ENCODE results near the gene HMGB2. TPM values are rescaled to one million over a fixed set of nuclear protein-coding genes. Genes with fewer than 3 reads are reported as not detected.

Gene HMGB2
- total RNA-seq, 4 donors from 2014 or later: 32.0 to 63.3 (median 47.5) TPM

DNA sequence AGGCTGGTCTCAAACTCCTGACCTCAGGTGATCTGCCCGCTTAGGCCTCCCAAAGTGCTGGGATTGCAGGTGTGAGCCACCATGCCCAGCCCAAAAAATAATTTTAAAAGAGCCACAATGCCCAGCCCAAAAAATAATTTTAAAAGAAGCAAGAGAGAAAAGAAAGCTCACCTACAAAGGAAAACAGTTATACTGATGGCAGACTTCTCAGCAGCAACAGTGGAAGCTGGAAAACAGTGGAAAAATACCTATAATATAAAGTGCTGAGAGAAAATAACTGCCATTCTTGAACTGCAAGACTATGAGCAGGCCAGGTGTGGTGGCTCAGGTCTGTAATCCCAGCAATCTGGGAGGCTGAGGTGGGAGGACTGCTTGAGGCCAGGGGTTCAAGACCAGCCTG is 13.3 kb upstream of the HMGB2 start:
- Histone ChIP-seq H3K36me3 (no peaks in the 10 kb centered on the region), H3K9me3 (no peaks in the 10 kb centered on the region), H3K4me1 (no peaks in the 10 kb centered on the region), H3K4me3 (no peak overlapping the region), H3K27ac (no peak overlapping the region), H3K27me3 (no peaks in the 10 kb centered on the region)
- no peak for TF ChIP-seq POLR2AphosphoS5 (IDR thresholded peaks at IDR 0.05)
- TF ChIP-seq, protein P1, sequence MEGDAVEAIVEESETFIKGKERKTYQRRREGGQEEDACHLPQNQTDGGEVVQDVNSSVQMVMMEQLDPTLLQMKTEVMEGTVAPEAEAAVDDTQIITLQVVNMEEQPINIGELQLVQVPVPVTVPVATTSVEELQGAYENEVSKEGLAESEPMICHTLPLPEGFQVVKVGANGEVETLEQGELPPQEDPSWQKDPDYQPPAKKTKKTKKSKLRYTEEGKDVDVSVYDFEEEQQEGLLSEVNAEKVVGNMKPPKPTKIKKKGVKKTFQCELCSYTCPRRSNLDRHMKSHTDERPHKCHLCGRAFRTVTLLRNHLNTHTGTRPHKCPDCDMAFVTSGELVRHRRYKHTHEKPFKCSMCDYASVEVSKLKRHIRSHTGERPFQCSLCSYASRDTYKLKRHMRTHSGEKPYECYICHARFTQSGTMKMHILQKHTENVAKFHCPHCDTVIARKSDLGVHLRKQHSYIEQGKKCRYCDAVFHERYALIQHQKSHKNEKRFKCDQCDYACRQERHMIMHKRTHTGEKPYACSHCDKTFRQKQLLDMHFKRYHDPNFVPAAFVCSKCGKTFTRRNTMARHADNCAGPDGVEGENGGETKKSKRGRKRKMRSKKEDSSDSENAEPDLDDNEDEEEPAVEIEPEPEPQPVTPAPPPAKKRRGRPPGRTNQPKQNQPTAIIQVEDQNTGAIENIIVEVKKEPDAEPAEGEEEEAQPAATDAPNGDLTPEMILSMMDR (IDR thresholded peaks at IDR 0.05): no peak
- TF ChIP-seq EP300 (IDR thresholded peaks at IDR 0.05): no peak
- no peak for TF ChIP-seq POLR2A (IDR thresholded peaks at IDR 0.05)
- WGBS, 2 donors (ENCODE audit: low coverage in 1 of 2): no CpG with 5 or more reads among the region's 1 CpG
- no peak for ATAC-seq

DNA sequence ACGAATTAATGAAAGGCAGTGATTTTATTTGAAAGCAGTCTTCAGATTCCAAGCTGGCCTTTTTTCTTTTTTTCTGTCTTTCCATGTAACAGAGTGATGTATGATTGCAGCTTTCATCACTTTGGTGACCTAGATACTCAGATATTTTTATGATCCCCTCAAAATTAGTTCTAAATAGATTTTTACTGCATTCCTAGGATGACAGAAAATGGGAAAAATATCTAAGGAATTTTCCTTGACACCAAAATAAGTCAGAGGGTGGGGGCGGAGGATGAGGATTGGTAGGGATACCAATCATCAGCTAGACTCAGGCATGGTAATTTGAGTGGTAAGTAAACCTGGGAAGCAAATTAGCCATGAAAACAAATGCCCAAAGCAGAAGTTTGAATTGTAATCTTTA is 11.9 kb upstream of the HMGB2 start:
- ATAC-seq: no peak
- Histone ChIP-seq H3K27me3 (no peaks in the 10 kb centered on the region), H3K4me3 (no peak overlapping the region), H3K36me3 (no peaks in the 10 kb centered on the region), H3K4me1 (no peaks in the 10 kb centered on the region), H3K27ac (no peak overlapping the region), H3K9me3 (no peaks in the 10 kb centered on the region)
- 83 to 86% methylated on average over 1 to 2 of the region's 2 CpGs for WGBS, 2 donors (ENCODE audit: low coverage in 1 of 2)
- TF ChIP-seq, protein P1 (IDR thresholded peaks at IDR 0.05): no peak
- no peak for TF ChIP-seq EP300 (IDR thresholded peaks at IDR 0.05)
- TF ChIP-seq POLR2A (IDR thresholded peaks at IDR 0.05): no peak
- no peak for TF ChIP-seq POLR2AphosphoS5 (IDR thresholded peaks at IDR 0.05)

DNA sequence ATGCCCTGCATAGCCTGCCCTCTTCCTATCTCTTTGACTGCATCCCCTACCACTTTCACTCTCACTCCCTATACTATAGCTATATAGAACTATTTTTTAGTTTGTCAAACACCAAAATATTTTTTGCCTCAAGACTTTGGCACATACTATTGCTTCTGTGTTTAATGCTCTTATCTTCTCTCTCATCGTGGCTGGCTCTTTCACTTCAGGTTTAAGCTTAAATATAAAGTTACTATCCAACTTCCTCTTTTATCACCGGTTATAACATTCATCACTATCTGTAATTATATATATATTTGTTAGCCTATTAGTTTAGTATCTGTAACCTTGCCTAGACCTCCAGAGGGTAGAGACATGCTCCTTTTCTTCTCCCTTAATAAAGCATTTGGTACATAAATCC is 11.5 kb upstream of the HMGB2 start:
- no peaks in the 10 kb centered on the region for H3K27me3 ChIP-seq
- H3K4me3 ChIP-seq: no peak overlapping the region
- ATAC-seq: no peak
- H3K9me3 ChIP-seq: no peaks in the 10 kb centered on the region
- no peak for TF ChIP-seq EP300 (IDR thresholded peaks at IDR 0.05)
- TF ChIP-seq, protein P1 (IDR thresholded peaks at IDR 0.05): no peak
- no peak for TF ChIP-seq POLR2A (IDR thresholded peaks at IDR 0.05)
- no peak for TF ChIP-seq POLR2AphosphoS5 (IDR thresholded peaks at IDR 0.05)
- 77 to 90% methylated on average over 2 of the region's 2 CpGs for WGBS, 2 donors (ENCODE audit: low coverage in 1 of 2)
- H3K27ac ChIP-seq: no peak overlapping the region
- H3K4me1 ChIP-seq: no peaks in the 10 kb centered on the region
- H3K36me3 ChIP-seq: no peaks in the 10 kb centered on the region

DNA sequence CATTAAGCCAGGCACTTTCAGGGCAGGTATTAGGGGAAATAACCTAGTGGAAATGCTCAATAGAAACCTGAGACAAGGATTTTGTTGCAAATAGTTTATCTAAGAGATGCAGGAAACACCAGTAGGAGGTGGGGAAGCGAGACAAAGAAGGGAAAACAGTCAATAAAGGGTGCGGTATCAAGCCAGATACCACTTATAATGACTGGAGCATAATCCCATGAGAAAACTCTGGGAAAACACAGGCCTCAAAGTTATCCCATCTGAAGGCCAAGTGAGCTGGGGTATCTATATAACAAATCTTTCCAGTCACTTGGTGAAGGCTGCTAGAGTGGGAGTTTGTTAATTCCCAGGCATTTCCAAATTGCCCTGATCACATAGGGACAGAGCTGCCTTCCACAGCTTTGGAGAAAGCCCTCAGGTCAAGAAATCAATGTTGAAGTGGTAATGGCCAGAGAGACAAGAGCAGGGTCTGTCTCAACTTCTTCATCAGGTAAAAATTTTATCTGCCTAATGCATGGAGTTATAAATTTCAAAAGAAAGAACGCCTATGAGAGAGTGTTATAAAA is 9.8 kb upstream of the HMGB2 start:
- TF ChIP-seq POLR2AphosphoS5 (IDR thresholded peaks at IDR 0.05): no peak
- TF ChIP-seq EP300 (IDR thresholded peaks at IDR 0.05): no peak

DNA sequence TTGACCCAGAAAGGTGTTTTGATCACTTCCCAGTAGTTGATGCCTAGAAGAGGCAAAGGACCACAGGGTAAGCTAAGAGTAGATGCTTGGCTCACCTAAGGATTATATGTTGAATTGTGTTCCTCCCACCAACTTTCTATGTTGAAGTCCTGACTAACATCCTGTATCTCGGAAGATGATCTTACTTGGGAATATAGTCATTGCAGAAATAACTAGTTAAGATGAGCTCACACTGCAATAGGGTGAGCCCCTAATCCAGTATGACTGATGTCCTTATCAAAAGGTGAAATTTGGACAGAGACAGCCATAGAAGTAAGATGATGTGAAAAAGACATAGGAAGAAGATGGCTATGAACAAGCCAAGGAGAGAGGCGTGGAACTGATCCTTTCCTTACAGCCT is 3.3 kb upstream of the HMGB2 start:
- TF ChIP-seq, protein P1 (IDR thresholded peaks at IDR 0.05): no peak
- TF ChIP-seq POLR2AphosphoS5 (IDR thresholded peaks at IDR 0.05): no peak
- TF ChIP-seq EP300 (IDR thresholded peaks at IDR 0.05): no peak
- no peak for TF ChIP-seq POLR2A (IDR thresholded peaks at IDR 0.05)
- Histone ChIP-seq H3K27me3 (no peaks in the 10 kb centered on the region), H3K4me1 (peaks cover 0 to 17% (median 0%) of the 10 kb centered on the region in 3 donors), H3K27ac (no peak overlapping the region), H3K36me3 (peaks cover 0 to 5% of the 10 kb centered on the region in 2 donors), H3K9me3 (no peaks in the 10 kb centered on the region), H3K4me3 (no peak overlapping the region)
- 100% methylated on average over 1 to 2 of the region's 2 CpGs for WGBS, 2 donors (ENCODE audit: low coverage in 1 of 2)
- ATAC-seq: no peak

More for the DNA sequence above, 9.8 kb upstream of the HMGB2 start:
- H3K27ac ChIP-seq: no peak overlapping the region
- no peaks in the 10 kb centered on the region for H3K9me3 ChIP-seq
- 75 to 85% methylated on average over 2 to 3 of the region's 3 CpGs for WGBS, 2 donors (ENCODE audit: low coverage in 1 of 2)
- no peaks in the 10 kb centered on the region for H3K36me3 ChIP-seq
- ATAC-seq: no peak
- no peak overlapping the region for H3K4me3 ChIP-seq
- H3K4me1 ChIP-seq: no peaks in the 10 kb centered on the region
- no peaks in the 10 kb centered on the region for H3K27me3 ChIP-seq

Measured in gastroesophageal sphincter (tissue), 4 donors.